DND-41 (cell line): ENCODE measurements around the gene POLR3B.

Experiments
- ATAC-seq: fragments of 200-7000 bp; cut with Tn5 transposase; 3 replicates; pipeline ENCODE4 v1.9.1; 2021; ENCODE audit warnings: low read depth; ENCODE audit not compliant: insufficient read depth
- DNase-seq: peaks from one replicate; pipeline ENCODE4 v3.0.0-alpha.2; 2020
- H2AFZ ChIP-seq: 2 replicates; pipeline ENCODE4 v1.6.0; 2012; ENCODE audit warnings: low read depth, low read length
- H3K27ac ChIP-seq: 2 replicates; pipeline ENCODE4 v1.5.1; 2012; ENCODE audit warnings: low read length, inconsistent platforms
- H3K27me3 ChIP-seq: fragments of 200-600 bp; sonication (generic); 2 replicates; pipeline ENCODE4 v1.6.0; 2012; ENCODE audit warnings: low read length, mild to moderate bottlenecking, inconsistent platforms; ENCODE audit not compliant: insufficient read depth, poor library complexity
- H3K36me3 ChIP-seq: 2 replicates; pipeline ENCODE4 v1.5.1; 2012; ENCODE audit warnings: low read length, inconsistent platforms; ENCODE audit not compliant: insufficient read depth
- H3K4me1 ChIP-seq: 2 replicates; pipeline ENCODE4 v1.5.1; 2012; ENCODE audit warnings: mild to moderate bottlenecking, low read length; ENCODE audit not compliant: insufficient read depth
- H3K4me2 ChIP-seq: 2 replicates; pipeline ENCODE4 v1.6.0; 2012; ENCODE audit warnings: mild to moderate bottlenecking, moderate library complexity, low read length, inconsistent platforms; ENCODE audit not compliant: insufficient read depth
- H3K4me3 ChIP-seq, 2 experiments: fragments of 200-600 bp in 1 of 2; shearing (Covaris generic) in 1 of 2; 2 replicates each; pipeline ENCODE4 v1.5.1; 2012 to 2016; ENCODE audit warnings: inconsistent platforms in 2 of 2, low read length in 2 of 2, mild to moderate bottlenecking in 2 of 2, low read depth in 1 of 2, moderate library complexity in 1 of 2
- H3K79me2 ChIP-seq: 2 replicates; pipeline ENCODE4 v1.6.0; 2012; ENCODE audit warnings: low read length, inconsistent platforms; ENCODE audit not compliant: insufficient read depth
- H3K9ac ChIP-seq: 2 replicates; pipeline ENCODE4 v1.6.0; 2012; ENCODE audit warnings: low read depth, mild to moderate bottlenecking, inconsistent platforms, low read length, moderate library complexity
- H3K9me3 ChIP-seq: 2 replicates; pipeline ENCODE4 v1.5.1; 2012; ENCODE audit warnings: low read length, moderate library complexity, mild to moderate bottlenecking, inconsistent platforms; ENCODE audit not compliant: insufficient read depth, severe bottlenecking
- H4K20me1 ChIP-seq: 2 replicates; pipeline ENCODE4 v1.6.0; 2012; ENCODE audit warnings: low read length; ENCODE audit not compliant: insufficient read depth
- EZH2 ChIP-seq: IDR thresholded peaks from 3 replicates; pipeline ENCODE4 v1.6.1; 2012; ENCODE audit warnings: borderline replicate concordance, low read depth, mild to moderate bottlenecking, moderate library complexity, low read length, inconsistent platforms; ENCODE audit not compliant: severe bottlenecking
- TF ChIP-seq, protein P1 (sequence below): IDR thresholded peaks from 2 replicates; pipeline ENCODE4 v1.5.1; 2012; ENCODE audit warnings: borderline replicate concordance, low read length, moderate library complexity, mild to moderate bottlenecking; ENCODE audit not compliant: poor library complexity, severe bottlenecking; ENCODE audit errors: extremely low read depth

Gene POLR3B

DNA sequence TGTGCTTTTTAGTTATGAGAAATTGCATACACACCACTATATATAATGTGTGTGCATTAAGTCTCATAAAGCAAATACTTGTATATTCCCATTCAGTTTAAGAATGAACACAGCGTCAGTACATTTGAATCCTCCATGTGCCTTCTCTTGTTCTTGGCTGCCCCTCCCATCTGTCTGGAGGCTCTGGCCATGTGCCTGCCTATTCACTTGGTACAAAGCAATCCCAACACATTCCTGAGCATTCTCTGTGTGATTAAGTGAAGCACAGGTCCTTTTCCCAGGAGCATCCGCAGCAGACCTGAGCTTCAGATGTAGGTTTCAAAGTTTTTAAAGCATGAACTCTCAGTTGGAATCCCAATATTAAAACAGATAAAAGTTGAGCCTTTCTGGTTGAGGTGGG is 58.7 kb downstream of the POLR3B start:
- Histone ChIP-seq H4K20me1 (no peaks in the 10 kb centered on the region), H3K36me3 (peaks cover 18% of the 10 kb centered on the region; the same call in 1 of the 2 replicates), H3K4me2 (no peak overlapping the region), H3K9ac (no peak overlapping the region), H3K27me3 (no peaks in the 10 kb centered on the region), H3K9me3 (no peaks in the 10 kb centered on the region), H3K4me1 (no peaks in the 10 kb centered on the region), H3K4me3 (no peak overlapping the region), H2AFZ (no peak overlapping the region), H3K27ac (no peak overlapping the region), H3K79me2 (no peaks in the 10 kb centered on the region)
- ATAC-seq: no peak
- TF ChIP-seq, protein P1, sequence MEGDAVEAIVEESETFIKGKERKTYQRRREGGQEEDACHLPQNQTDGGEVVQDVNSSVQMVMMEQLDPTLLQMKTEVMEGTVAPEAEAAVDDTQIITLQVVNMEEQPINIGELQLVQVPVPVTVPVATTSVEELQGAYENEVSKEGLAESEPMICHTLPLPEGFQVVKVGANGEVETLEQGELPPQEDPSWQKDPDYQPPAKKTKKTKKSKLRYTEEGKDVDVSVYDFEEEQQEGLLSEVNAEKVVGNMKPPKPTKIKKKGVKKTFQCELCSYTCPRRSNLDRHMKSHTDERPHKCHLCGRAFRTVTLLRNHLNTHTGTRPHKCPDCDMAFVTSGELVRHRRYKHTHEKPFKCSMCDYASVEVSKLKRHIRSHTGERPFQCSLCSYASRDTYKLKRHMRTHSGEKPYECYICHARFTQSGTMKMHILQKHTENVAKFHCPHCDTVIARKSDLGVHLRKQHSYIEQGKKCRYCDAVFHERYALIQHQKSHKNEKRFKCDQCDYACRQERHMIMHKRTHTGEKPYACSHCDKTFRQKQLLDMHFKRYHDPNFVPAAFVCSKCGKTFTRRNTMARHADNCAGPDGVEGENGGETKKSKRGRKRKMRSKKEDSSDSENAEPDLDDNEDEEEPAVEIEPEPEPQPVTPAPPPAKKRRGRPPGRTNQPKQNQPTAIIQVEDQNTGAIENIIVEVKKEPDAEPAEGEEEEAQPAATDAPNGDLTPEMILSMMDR: no peak
- TF ChIP-seq EZH2: no peak
- DNase-seq: no peak

DNA sequence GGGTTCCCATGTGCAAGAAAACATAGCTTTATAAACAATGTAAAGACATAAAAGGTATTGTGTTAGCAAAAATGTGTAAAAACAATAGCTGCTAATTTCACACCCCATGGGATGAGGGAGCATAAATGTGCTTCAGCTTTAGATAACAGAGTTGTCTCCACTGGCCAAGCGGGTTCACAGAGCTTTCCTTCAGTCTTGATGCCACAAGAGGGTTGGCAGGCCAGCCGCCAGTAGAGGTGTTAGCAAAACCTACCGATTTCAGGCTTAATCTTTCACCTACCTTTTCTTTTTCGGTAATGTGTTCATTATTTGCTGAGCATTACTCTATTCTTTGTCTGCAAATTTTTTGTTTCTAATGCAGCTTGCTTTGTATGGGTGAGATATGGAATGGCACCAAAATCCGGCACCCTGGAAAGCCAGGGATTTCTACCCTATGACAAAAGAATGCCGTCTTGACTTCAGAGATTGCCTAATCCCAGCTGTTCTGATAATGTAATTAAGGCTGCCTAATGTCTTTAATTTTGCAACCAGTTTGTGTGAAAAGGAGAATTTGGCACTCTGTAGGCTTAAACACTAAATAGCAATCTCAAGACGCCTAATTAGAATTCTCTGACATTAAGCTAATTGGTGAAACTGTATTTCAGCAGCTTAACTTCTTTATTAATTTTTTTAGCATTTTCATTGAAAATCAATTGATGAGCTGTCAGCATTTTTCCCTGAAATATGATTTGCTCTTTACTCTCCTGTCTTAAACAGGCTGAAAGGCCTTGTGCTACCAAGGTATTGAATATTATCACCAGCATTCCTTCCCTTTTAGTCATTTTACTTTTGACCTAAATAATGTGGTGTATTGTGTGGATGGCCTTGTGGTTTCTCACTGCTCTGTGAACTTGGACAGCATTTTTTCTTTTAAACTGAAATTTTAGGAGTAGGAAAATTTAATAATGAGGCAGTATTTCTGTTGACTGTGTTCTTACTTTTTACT is 60.7 kb downstream of the POLR3B start:
- Histone ChIP-seq H3K9ac (no peak overlapping the region), H3K4me2 (no peak overlapping the region), H3K4me1 (no peaks in the 10 kb centered on the region), H3K27ac (no peak overlapping the region), H3K79me2 (no peaks in the 10 kb centered on the region), H3K9me3 (no peaks in the 10 kb centered on the region), H3K36me3 (peaks cover 13% of the 10 kb centered on the region; the same call in 1 of the 2 replicates), H2AFZ (no peak overlapping the region), H4K20me1 (no peaks in the 10 kb centered on the region), H3K27me3 (no peaks in the 10 kb centered on the region), H3K4me3 (no peak overlapping the region)
- DNase-seq: no peak
- no peak for ATAC-seq
- TF ChIP-seq, protein P1: no peak
- no peak for TF ChIP-seq EZH2

DNA sequence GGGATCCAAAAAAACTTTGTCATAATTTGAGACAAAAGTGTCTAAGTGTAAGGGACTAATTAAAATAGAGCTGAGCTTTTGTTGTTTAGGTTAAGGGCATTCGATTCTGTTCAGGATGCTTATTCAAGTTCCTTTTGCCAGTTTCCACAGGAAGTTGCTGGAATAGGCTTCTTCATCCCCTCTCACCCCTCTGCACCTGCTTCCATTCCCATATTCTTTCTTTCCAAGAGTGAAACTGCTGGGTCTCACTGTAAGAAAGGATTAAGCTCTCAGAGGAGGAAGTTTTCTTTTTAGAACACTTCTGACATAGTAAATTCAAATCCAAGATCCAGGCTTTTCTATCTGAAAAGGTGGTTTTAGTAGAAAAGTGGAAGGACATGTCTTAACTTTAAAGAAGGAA is 61.4 kb downstream of the POLR3B start:
- Histone ChIP-seq H3K27ac (no peak overlapping the region), H3K36me3 (peaks cover 13% of the 10 kb centered on the region; the same call in 1 of the 2 replicates), H3K4me3 (no peak overlapping the region), H3K27me3 (no peaks in the 10 kb centered on the region), H3K4me2 (no peak overlapping the region), H3K4me1 (no peaks in the 10 kb centered on the region), H3K9me3 (no peaks in the 10 kb centered on the region), H4K20me1 (no peaks in the 10 kb centered on the region), H2AFZ (no peak overlapping the region), H3K9ac (no peak overlapping the region), H3K79me2 (no peaks in the 10 kb centered on the region)
- ATAC-seq (no peak), DNase-seq (no peak)
- TF ChIP-seq, protein P1: no peak
- TF ChIP-seq EZH2: no peak
